WTC11 (cell line): ENCODE data around the gene EPHA6. TPM values are rescaled to one million over a fixed set of nuclear protein-coding genes. Genes with fewer than 3 reads are reported as not detected.

Source experiments
- ATAC-seq: fragments of 200-7000 bp; cut with Tn5 transposase; 2 replicates; pipeline ENCODE4 v1.10.0; 2021; ENCODE audit warnings: mild to moderate bottlenecking, moderate library complexity
- CTCF ChIA-PET: fragments of 300-600 bp; sonication (Branson Sonifier 250); formaldehyde crosslinking; loops from one replicate; lab custom pipeline; 2021; ENCODE audit warnings: antibody characterized with exemption; lab: Charles Lee
- POLR2A ChIA-PET: fragments of 350-600 bp; sonication (Branson Sonifier 250); formaldehyde crosslinking; loops from one replicate; lab custom pipeline; 2021; ENCODE audit warnings: antibody characterized with exemption; lab: Charles Lee
- DNase-seq: peaks from one replicate; pipeline ENCODE4 v3.0.0; 2021; ENCODE audit warnings: low spot score
- H3K27ac Mint-ChIP-seq: 2 replicates; pipeline ENCODE4 v1.8.0; 2021; ENCODE audit warnings: mixed read lengths
- H3K27me3 Mint-ChIP-seq: 2 replicates; pipeline ENCODE4 v1.8.0; 2021; ENCODE audit warnings: low read depth, mild to moderate bottlenecking, moderate library complexity, mixed read lengths
- H3K36me3 Mint-ChIP-seq: 2 replicates; pipeline ENCODE4 v1.8.0; 2021; ENCODE audit warnings: mixed read lengths
- H3K4me1 Mint-ChIP-seq: 2 replicates; pipeline ENCODE4 v1.8.0; 2022; ENCODE audit warnings: mixed read lengths
- H3K4me3 Mint-ChIP-seq: 2 replicates; pipeline ENCODE4 v1.8.0; 2021; ENCODE audit warnings: mild to moderate bottlenecking, moderate library complexity, mixed read lengths
- H3K9me3 Mint-ChIP-seq: 2 replicates; pipeline ENCODE4 v1.8.0; 2021; ENCODE audit warnings: mixed read lengths
- ATF2 ChIP-seq: sonication (generic); formaldehyde crosslinking; IDR thresholded peaks from 2 replicates; pipeline ENCODE4 v1.8.1; 2022; ENCODE audit warnings: low read depth, missing genetic modification reagents, borderline replicate concordance
- FOXK1 ChIP-seq: sonication (generic); formaldehyde crosslinking; IDR thresholded peaks from 2 replicates; pipeline ENCODE4 v1.8.0; 2022; ENCODE audit warnings: mild to moderate bottlenecking, moderate library complexity, missing genetic modification reagents
- HMGXB4 ChIP-seq: sonication (generic); formaldehyde crosslinking; IDR thresholded peaks from 2 replicates; pipeline ENCODE4 v1.8.1; 2023; ENCODE audit warnings: mild to moderate bottlenecking, moderate library complexity, missing genetic modification reagents
- IRF1 ChIP-seq: sonication (generic); formaldehyde crosslinking; IDR thresholded peaks from 2 replicates; pipeline ENCODE4 v1.8.0; 2023; ENCODE audit warnings: missing genetic modification reagents
- MAX ChIP-seq: sonication (generic); formaldehyde crosslinking; IDR thresholded peaks from 2 replicates; pipeline ENCODE4 v1.8.0; 2022; ENCODE audit warnings: mild to moderate bottlenecking, missing genetic modification reagents
- MYBL2 ChIP-seq: sonication (generic); formaldehyde crosslinking; IDR thresholded peaks from 2 replicates; pipeline ENCODE4 v1.8.1; 2023; ENCODE audit warnings: mild to moderate bottlenecking, moderate library complexity, missing genetic modification reagents
- OVOL2 ChIP-seq: fragments of 250-450 bp; sonication (Bioruptor Pico); IDR thresholded peaks from 2 replicates; pipeline ENCODE4 v1.9.0; 2021; ENCODE audit warnings: mild to moderate bottlenecking, borderline replicate concordance
- SMAD3 ChIP-seq: sonication (generic); formaldehyde crosslinking; IDR thresholded peaks from 2 replicates; pipeline ENCODE4 v1.8.0; 2022; ENCODE audit warnings: missing genetic modification reagents, mild to moderate bottlenecking, borderline replicate concordance
- TEAD1 ChIP-seq: sonication (generic); formaldehyde crosslinking; IDR thresholded peaks from 2 replicates; pipeline ENCODE4 v1.8.0; 2022; ENCODE audit warnings: mild to moderate bottlenecking, missing genetic modification reagents
- ZNF138 ChIP-seq: sonication (generic); formaldehyde crosslinking; conservative IDR thresholded peaks from 2 replicates; pipeline ENCODE4 v1.8.1; 2022; ENCODE audit warnings: mild to moderate bottlenecking, moderate library complexity, missing genetic modification reagents
- ZNF232 ChIP-seq: sonication (generic); formaldehyde crosslinking; IDR thresholded peaks from 2 replicates; pipeline ENCODE4 v1.8.0; 2022; ENCODE audit warnings: mild to moderate bottlenecking, missing genetic modification reagents
- ZNF532 ChIP-seq: fragments of 250-450 bp; sonication (Bioruptor Pico); IDR thresholded peaks from 2 replicates; pipeline ENCODE4 v1.9.0; 2021; ENCODE audit warnings: mild to moderate bottlenecking, borderline replicate concordance
- total RNA-seq: library from RNA; stranded (reverse); gene quantifications from 3 replicates; pipeline ENCODE4 v1.2.3, GENCODE V29; 2021
- TF ChIP-seq, protein P1 (sequence below): fragments of 200-600 bp; IDR thresholded peaks from 2 replicates; pipeline ENCODE4 v1.8.0; 2022; ENCODE audit warnings: antibody characterized with exemption
- TF ChIP-seq, protein P2 (sequence below): sonication (generic); formaldehyde crosslinking; IDR thresholded peaks from 2 replicates; pipeline ENCODE4 v1.8.0; 2022; ENCODE audit warnings: mild to moderate bottlenecking, missing genetic modification reagents
- TF ChIP-seq, protein P3 (sequence below): fragments of 250-450 bp; sonication (Bioruptor Pico); IDR thresholded peaks from 2 replicates; pipeline ENCODE4 v1.9.0; 2021; ENCODE audit warnings: mild to moderate bottlenecking
- TF ChIP-seq, protein P4 (sequence below): sonication (generic); formaldehyde crosslinking; IDR thresholded peaks from 2 replicates; pipeline ENCODE4 v1.8.1; 2023; ENCODE audit warnings: mild to moderate bottlenecking, missing genetic modification reagents

EPHA6 gene
- total RNA-seq, 1 experiment from 2014 or later, result 2.1 TPM

GRCh38 chr3:96813134-96813819 is 1.1 kb upstream of the EPHA6 start:
- CTCF ChIA-PET, result no interaction called here
- peaks cover 39% of the 10 kb centered on the region for H3K27me3 Mint-ChIP-seq
- POLR2A ChIA-PET, result interaction anchor here (0.6 kb wide), 1 partner anchor 1709 kb away, joined by 4 read pairs; no protein-coding TSS in a partner anchor
- 0 out of 2 replicates have a peak, but pooled peaks have one; percentile 56 for TF ChIP-seq HMGXB4
- TF ChIP-seq, protein P1, sequence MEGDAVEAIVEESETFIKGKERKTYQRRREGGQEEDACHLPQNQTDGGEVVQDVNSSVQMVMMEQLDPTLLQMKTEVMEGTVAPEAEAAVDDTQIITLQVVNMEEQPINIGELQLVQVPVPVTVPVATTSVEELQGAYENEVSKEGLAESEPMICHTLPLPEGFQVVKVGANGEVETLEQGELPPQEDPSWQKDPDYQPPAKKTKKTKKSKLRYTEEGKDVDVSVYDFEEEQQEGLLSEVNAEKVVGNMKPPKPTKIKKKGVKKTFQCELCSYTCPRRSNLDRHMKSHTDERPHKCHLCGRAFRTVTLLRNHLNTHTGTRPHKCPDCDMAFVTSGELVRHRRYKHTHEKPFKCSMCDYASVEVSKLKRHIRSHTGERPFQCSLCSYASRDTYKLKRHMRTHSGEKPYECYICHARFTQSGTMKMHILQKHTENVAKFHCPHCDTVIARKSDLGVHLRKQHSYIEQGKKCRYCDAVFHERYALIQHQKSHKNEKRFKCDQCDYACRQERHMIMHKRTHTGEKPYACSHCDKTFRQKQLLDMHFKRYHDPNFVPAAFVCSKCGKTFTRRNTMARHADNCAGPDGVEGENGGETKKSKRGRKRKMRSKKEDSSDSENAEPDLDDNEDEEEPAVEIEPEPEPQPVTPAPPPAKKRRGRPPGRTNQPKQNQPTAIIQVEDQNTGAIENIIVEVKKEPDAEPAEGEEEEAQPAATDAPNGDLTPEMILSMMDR, result peak; percentile 37; the same call in 1 of the 2 replicates
- TF ChIP-seq, protein P2, sequence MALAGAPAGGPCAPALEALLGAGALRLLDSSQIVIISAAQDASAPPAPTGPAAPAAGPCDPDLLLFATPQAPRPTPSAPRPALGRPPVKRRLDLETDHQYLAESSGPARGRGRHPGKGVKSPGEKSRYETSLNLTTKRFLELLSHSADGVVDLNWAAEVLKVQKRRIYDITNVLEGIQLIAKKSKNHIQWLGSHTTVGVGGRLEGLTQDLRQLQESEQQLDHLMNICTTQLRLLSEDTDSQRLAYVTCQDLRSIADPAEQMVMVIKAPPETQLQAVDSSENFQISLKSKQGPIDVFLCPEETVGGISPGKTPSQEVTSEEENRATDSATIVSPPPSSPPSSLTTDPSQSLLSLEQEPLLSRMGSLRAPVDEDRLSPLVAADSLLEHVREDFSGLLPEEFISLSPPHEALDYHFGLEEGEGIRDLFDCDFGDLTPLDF, result peak; percentile 71; the same call in 1 of the 2 replicates
- TF ChIP-seq ZNF532, result no peak
- TF ChIP-seq, protein P3, sequence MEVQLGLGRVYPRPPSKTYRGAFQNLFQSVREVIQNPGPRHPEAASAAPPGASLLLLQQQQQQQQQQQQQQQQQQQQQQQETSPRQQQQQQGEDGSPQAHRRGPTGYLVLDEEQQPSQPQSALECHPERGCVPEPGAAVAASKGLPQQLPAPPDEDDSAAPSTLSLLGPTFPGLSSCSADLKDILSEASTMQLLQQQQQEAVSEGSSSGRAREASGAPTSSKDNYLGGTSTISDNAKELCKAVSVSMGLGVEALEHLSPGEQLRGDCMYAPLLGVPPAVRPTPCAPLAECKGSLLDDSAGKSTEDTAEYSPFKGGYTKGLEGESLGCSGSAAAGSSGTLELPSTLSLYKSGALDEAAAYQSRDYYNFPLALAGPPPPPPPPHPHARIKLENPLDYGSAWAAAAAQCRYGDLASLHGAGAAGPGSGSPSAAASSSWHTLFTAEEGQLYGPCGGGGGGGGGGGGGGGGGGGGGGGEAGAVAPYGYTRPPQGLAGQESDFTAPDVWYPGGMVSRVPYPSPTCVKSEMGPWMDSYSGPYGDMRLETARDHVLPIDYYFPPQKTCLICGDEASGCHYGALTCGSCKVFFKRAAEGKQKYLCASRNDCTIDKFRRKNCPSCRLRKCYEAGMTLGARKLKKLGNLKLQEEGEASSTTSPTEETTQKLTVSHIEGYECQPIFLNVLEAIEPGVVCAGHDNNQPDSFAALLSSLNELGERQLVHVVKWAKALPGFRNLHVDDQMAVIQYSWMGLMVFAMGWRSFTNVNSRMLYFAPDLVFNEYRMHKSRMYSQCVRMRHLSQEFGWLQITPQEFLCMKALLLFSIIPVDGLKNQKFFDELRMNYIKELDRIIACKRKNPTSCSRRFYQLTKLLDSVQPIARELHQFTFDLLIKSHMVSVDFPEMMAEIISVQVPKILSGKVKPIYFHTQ (CRISPR knock-in tag), result no peak
- no peak for TF ChIP-seq MYBL2 (CRISPR knock-in tag)
- no peak for TF ChIP-seq OVOL2 (CRISPR knock-in tag)
- TF ChIP-seq, protein P4, sequence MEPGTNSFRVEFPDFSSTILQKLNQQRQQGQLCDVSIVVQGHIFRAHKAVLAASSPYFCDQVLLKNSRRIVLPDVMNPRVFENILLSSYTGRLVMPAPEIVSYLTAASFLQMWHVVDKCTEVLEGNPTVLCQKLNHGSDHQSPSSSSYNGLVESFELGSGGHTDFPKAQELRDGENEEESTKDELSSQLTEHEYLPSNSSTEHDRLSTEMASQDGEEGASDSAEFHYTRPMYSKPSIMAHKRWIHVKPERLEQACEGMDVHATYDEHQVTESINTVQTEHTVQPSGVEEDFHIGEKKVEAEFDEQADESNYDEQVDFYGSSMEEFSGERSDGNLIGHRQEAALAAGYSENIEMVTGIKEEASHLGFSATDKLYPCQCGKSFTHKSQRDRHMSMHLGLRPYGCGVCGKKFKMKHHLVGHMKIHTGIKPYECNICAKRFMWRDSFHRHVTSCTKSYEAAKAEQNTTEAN (CRISPR knock-in tag), result no peak; the same call in 1 of the 2 replicates
- TF ChIP-seq SMAD3 (CRISPR knock-in tag), result 0 out of 2 replicates have a peak, but pooled peaks have one; percentile 73
- peak; percentile 77; the same call in 1 of the 2 replicates for TF ChIP-seq MAX (CRISPR knock-in tag)
- peak; percentile 78; the same call in 1 of the 2 replicates for TF ChIP-seq IRF1 (CRISPR knock-in tag)
- TF ChIP-seq FOXK1 (CRISPR knock-in tag), result peak; percentile 52
- peak; percentile 44; the same call in 1 of the 2 replicates for TF ChIP-seq TEAD1 (CRISPR knock-in tag)
- TF ChIP-seq ZNF232, result no peak
- TF ChIP-seq ATF2 (CRISPR knock-in tag), result no peak
- TF ChIP-seq ZNF138 (CRISPR knock-in tag), result 0 out of 2 replicates have a peak, but pooled peaks have one; percentile 26

More at GRCh38 chr3:96813134-96813819, 1.1 kb upstream of the EPHA6 start:
- Mint-ChIP-seq H3K27ac (no peak overlapping the region), H3K36me3 (no peaks in the 10 kb centered on the region), H3K4me3 (peak overlapping the region; percentile 77), H3K9me3 (no peaks in the 10 kb centered on the region), H3K4me1 (peaks cover 16% of the 10 kb centered on the region)
- peak; percentile 90 for DNase-seq
- ATAC-seq, result peak; percentile 91
